ENCODE results near the gene KLF14. TPM values are rescaled to one million over a fixed set of nuclear protein-coding genes. Genes with fewer than 3 reads are reported as not detected.

The KLF14 gene
- total and polyA plus RNA-seq, 2 of the 4 experiments (the other 2 are of a cell fraction) = 0.05 TPM; not detected in 1

DNA sequence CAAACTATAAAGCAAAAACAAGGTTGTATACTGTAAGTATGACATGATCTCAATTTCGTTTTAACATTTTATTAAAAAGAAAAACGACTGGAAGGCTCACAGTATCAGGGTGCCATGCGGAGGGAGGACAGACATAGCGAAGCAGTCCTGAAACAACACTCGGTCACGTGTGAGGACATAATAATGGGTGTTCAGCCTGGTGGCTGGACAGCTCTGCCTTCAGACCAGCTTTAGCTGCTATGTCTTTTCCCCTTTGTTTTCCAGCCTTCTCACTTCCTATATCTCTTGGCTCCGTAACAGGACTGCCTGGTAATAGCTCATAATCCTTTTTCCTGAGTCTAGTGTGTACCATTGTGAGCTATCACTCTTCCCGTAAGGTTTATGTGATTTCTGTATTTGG is 18.4 kb upstream of the KLF14 start:
- H2AK9ac ChIP-seq (replicated peaks; ENCODE audit: low read depth, low read length, poor library complexity) = no peak overlapping the region
- no peaks in the 10 kb centered on the region for H3K9me1 ChIP-seq (ENCODE audit: insufficient read depth, low read length)
- no peaks in the 10 kb centered on the region for H3K36me3 ChIP-seq (ENCODE audit: control insufficient read depth, insufficient read depth, low read length)
- H2BK15ac ChIP-seq (ENCODE audit: low read depth, low read length) = no peak overlapping the region
- ATAC-seq (ENCODE audit: low read depth) (no peak), DNase-seq (no peak)
- no peak overlapping the region for H4K8ac ChIP-seq (ENCODE audit: low read depth in 2 of 2, low read length in 2 of 2)
- no TSS peak for BruUV-seq (replicated peaks)
- no peak overlapping the region for H3K56ac ChIP-seq (ENCODE audit: extremely low read depth, insufficient read depth, low read length)
- H3K27me3 ChIP-seq (ENCODE audit: control insufficient read depth, insufficient read depth, low read length) = peaks cover 47% of the 10 kb centered on the region
- H2BK120ac ChIP-seq (ENCODE audit: low read depth, low read length) = no peak overlapping the region
- H4K91ac ChIP-seq (ENCODE audit: insufficient read depth, low read depth, low read length) = no peak overlapping the region
- in situ Hi-C loops (cut with MboI; ENCODE audit: low sequenced_read_pairs) = loop anchor here (10.0 kb wide), 1 partner anchor 678 kb away; the partner anchor contains the start of gene KLHDC10
- no peak overlapping the region for H3K18ac ChIP-seq (ENCODE audit: low read depth, low read length)
- no peaks in the 10 kb centered on the region for H4K20me1 ChIP-seq (ENCODE audit: insufficient read depth, low read length)
- no peak overlapping the region for H2AK5ac ChIP-seq (ENCODE audit: low read depth, low read length)
- H2BK20ac ChIP-seq (ENCODE audit: low read depth, low read length) = no peak overlapping the region
- no peak overlapping the region for H2BK5ac ChIP-seq (ENCODE audit: low read depth, low read length, poor library complexity, severe bottlenecking)
- H4K5ac ChIP-seq (ENCODE audit: low read depth, low read length) = no peak overlapping the region
- no peaks in the 10 kb centered on the region for H3K4me1 ChIP-seq (ENCODE audit: control insufficient read depth, insufficient read depth, low read length)
- H3K4me2 ChIP-seq (ENCODE audit: low read depth, low read length) = no peak overlapping the region
- CTCF ChIA-PET = no interaction called here
- no peaks in the 10 kb centered on the region for H3K79me1 ChIP-seq (ENCODE audit: low read depth in 1 of 2, low read length in 2 of 2)
- H3K23ac ChIP-seq (ENCODE audit: low read depth, low read length) = no peak overlapping the region
- dilution Hi-C loops (cut with HindIII; ENCODE audit: low sequenced_read_pairs, unreplicated experiment) = no loop called here
- H3K4me3 ChIP-seq (ENCODE audit: insufficient read depth, low read depth, low read length) = no peak overlapping the region
- WGBS, 2 experiments (ENCODE audit: extremely low coverage in 2 of 2, insufficient read length in 1 of 2) = 90% methylated on average over 2 of the region's 8 CpGs; no CpG with 5 or more reads in 1 of the 2 experiments
- no peak overlapping the region for H3K9ac ChIP-seq (ENCODE audit: low read depth, low read length)
- H3K9me3 ChIP-seq (ENCODE audit: control insufficient read depth, insufficient read depth, low read length) = no peaks in the 10 kb centered on the region
- no peak overlapping the region for H2AFZ ChIP-seq (replicated peaks; ENCODE audit: low read length, poor library complexity)
- POLR2A ChIA-PET (ENCODE audit: unreplicated experiment) = no interaction called here
- H3K4ac ChIP-seq (ENCODE audit: low read depth, low read length) = no peak overlapping the region
- intact Hi-C loops (cut with micrococcal nuclease) = no loop called here
- H3K27ac ChIP-seq (ENCODE audit: insufficient read depth, low read length) = no peak overlapping the region
- H3K14ac ChIP-seq (replicated peaks; ENCODE audit: low read depth, low read length) = no peak overlapping the region
- TF ChIP-seq, protein P1, sequence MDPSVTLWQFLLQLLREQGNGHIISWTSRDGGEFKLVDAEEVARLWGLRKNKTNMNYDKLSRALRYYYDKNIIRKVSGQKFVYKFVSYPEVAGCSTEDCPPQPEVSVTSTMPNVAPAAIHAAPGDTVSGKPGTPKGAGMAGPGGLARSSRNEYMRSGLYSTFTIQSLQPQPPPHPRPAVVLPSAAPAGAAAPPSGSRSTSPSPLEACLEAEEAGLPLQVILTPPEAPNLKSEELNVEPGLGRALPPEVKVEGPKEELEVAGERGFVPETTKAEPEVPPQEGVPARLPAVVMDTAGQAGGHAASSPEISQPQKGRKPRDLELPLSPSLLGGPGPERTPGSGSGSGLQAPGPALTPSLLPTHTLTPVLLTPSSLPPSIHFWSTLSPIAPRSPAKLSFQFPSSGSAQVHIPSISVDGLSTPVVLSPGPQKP (IDR thresholded peaks at IDR 0.05; ENCODE audit: borderline replicate concordance, low read depth, low read length) = no peak
- no peak for TF ChIP-seq NFE2L2 (IDR thresholded peaks at IDR 0.05; ENCODE audit: low read depth, low read length)
- TF ChIP-seq MAFK (IDR thresholded peaks at IDR 0.05; ENCODE audit: low read depth, low read length) = no peak
- TF ChIP-seq RFX5 (IDR thresholded peaks at IDR 0.05; ENCODE audit: low read depth, low read length) = no peak
- TF ChIP-seq SMC3 (IDR thresholded peaks at IDR 0.05; ENCODE audit: low read depth, low read length) = no peak
- no peak for TF ChIP-seq RAD21 (IDR thresholded peaks at IDR 0.05; ENCODE audit: low read length)
